A549 (cell line): Measurements from ENCODE around the gene IL17D. TPM values are rescaled to one million over a fixed set of nuclear protein-coding genes. Genes with fewer than 3 reads are reported as not detected.

Experiments used
- ATAC-seq, 2 experiments: fragments of 200-7000 bp in 1 of 2; fragments of >200 bp in 1 of 2; cut with Nextera tagmentation in 1 of 2; cut with Tn5 transposase in 1 of 2; 3 replicates each; pipeline versions ENCODE4 v1.8.0 to v1.9.1; 2018 to 2020; ENCODE audit warnings: mild to moderate bottlenecking in 1 of 2, moderate library complexity in 1 of 2
- CTCF ChIA-PET: fragments of 300-600 bp; sonication (Branson Sonifier 250); formaldehyde crosslinking; extraction: SDS; loops from one replicate; lab custom pipeline; 2021; ENCODE audit warnings: antibody characterized with exemption, inconsistent platforms; lab: Yijun Ruan, JAX
- POLR2A ChIA-PET: fragments of 350-600 bp; formaldehyde crosslinking; extraction: SDS; loops from one replicate; lab custom pipeline; 2021; ENCODE audit warnings: antibody characterized with exemption, inconsistent platforms; lab: Yijun Ruan, JAX
- DNase-seq, 2 experiments: peaks; one replicate each; pipeline versions ENCODE4 v3.0.0 to v3.0.0-alpha.2; 2011 to 2016; ENCODE audit warnings: low read depth in 1 of 2, low spot score in 1 of 2
- FAIRE-seq: peaks from 2 replicates; lab custom pipeline; 2011; peaks lifted over from hg19 to GRCh38; lab: Jason Lieb, UNC
- H3K27ac ChIP-seq, 2 experiments: fragments of >200 bp; sonication (Bioruptor Twin); formaldehyde crosslinking; 3 replicates each; pipeline ENCODE4 v1.5.1; 2016 to 2017
- H3K4me1 ChIP-seq: fragments of >200 bp; sonication (Bioruptor Twin); formaldehyde crosslinking; 3 replicates; pipeline ENCODE4 v1.6.1; 2016
- H3K4me2 ChIP-seq: fragments of >200 bp; sonication (Bioruptor Twin); formaldehyde crosslinking; 3 replicates; pipeline ENCODE4 v1.6.1; 2016
- H3K4me3 ChIP-seq: fragments of >200 bp; sonication (Bioruptor Twin); formaldehyde crosslinking; 3 replicates; pipeline ENCODE4 v1.5.1; 2016
- H3K9me3 ChIP-seq: fragments of >200 bp; sonication (Bioruptor Twin); formaldehyde crosslinking; 3 replicates; pipeline ENCODE4 v1.6.1; 2016
- CBX8 ChIP-seq: fragments of 200-600 bp; sonication (generic); IDR thresholded peaks from 2 replicates; pipeline ENCODE4 v1.6.1; 2016
- HDAC2 ChIP-seq: fragments of 200-600 bp; sonication (generic); IDR thresholded peaks from 2 replicates; pipeline ENCODE4 v1.6.1; 2016
- HMGXB4 ChIP-seq: fragments of 250-450 bp; sonication (Bioruptor Pico); IDR thresholded peaks from 2 replicates; pipeline ENCODE4 v1.5.0; 2021; ENCODE audit warnings: mild to moderate bottlenecking, moderate library complexity, borderline replicate concordance
- MAFK ChIP-seq: fragments of 450-650 bp; IDR thresholded peaks from 2 replicates; pipeline ENCODE4 v1.6.1; 2014; ENCODE audit not compliant: partially characterized antibody
- MAZ ChIP-seq: fragments of 150-350 bp; IDR thresholded peaks from 2 replicates; pipeline ENCODE4 v1.6.1; 2014; ENCODE audit warnings: antibody characterized with exemption, low read depth, low read length, borderline replicate concordance
- PBX3 ChIP-seq: IDR thresholded peaks from 2 replicates; pipeline ENCODE4 v1.6.1; 2012
- PHF8 ChIP-seq: fragments of 200-600 bp; sonication (generic); IDR thresholded peaks from 2 replicates; pipeline ENCODE4 v1.6.1; 2016; ENCODE audit warnings: low read depth, mild to moderate bottlenecking, antibody characterized with exemption, moderate library complexity, borderline replicate concordance
- RCOR1 ChIP-seq: fragments of 150-350 bp; IDR thresholded peaks from 2 replicates; pipeline ENCODE4 v1.6.1; 2014; ENCODE audit warnings: antibody characterized with exemption, low read length, low read depth
- SMC3 ChIP-seq: fragments of >200 bp; sonication (Bioruptor Twin); formaldehyde crosslinking; IDR thresholded peaks from 3 replicates; pipeline ENCODE4 v1.6.1; 2018; ENCODE audit warnings: inconsistent platforms
- SREBF2 ChIP-seq: fragments of 450-650 bp; IDR thresholded peaks from 2 replicates; pipeline ENCODE4 v1.6.1; 2014; ENCODE audit warnings: mild to moderate bottlenecking, moderate library complexity
- USF2 ChIP-seq: fragments of 450-650 bp; IDR thresholded peaks from 2 replicates; pipeline ENCODE4 v1.6.1; 2014; ENCODE audit warnings: antibody characterized with exemption
- ZSCAN20 ChIP-seq: fragments of 250-450 bp; sonication (Bioruptor Pico); IDR thresholded peaks from 2 replicates; pipeline ENCODE4 v1.8.0; 2022; ENCODE audit warnings: mild to moderate bottlenecking, moderate library complexity
- WGBS: methylation state at CpG from one replicate; pipeline ENCODE4 v1.1.6; 2017; ENCODE audit errors: missing lambda C conversion rate; 5-methylcytosine and 5-hydroxymethylcytosine counted together
- polyA plus RNA-seq, 4 experiments: library from polyadenylated mRNA; depleted of rRNA in 3 of 4; stranded (reverse); fragments of >200 nt; fragmentation: RNase III in 1 of 4; extraction: RNeasy Plus Mini Kit Qiagen cat#74134 plus additional on column Dnase treatment in 1 of 4; gene quantifications; 2 replicates in 3 of 4; 3 replicates in 1 of 4; pipeline ENCODE4 v1.2.3, GENCODE V29; 2011 to 2017

Gene IL17D
- polyA plus RNA-seq, 2 of the 4 experiments (the other 2 are of a cell fraction): 0.30 to 0.44 TPM

GRCh38 chr13:20721454-20722357 lies 18.2 kb downstream of the IL17D start:
- FAIRE-seq (no peak), ATAC-seq (no peak), DNase-seq (no peak)
- ChIA-PET CTCF (interaction anchor here (1.0 to 2.9 kb wide), 3 partner anchors 10 to 107 kb away, joined by 3 to 12 read pairs (median 5); no protein-coding TSS in a partner anchor), POLR2A (no interaction called here)
- Histone ChIP-seq H3K4me3 (no peak overlapping the region), H3K4me1 (no peaks in the 10 kb centered on the region), H3K27ac (no peak overlapping the region), H3K4me2 (no peak overlapping the region), H3K9me3 (no peaks in the 10 kb centered on the region)
- WGBS: 85% methylated on average over 45 of the region's 81 CpGs
- TF ChIP-seq MAZ (no peak), CBX8 (no peak), SREBF2 (no peak), RCOR1 (no peak), PBX3 (no peak), HMGXB4 (CRISPR knock-in tag) (no peak), USF2 (no peak), SMC3 (no peak), ZSCAN20 (CRISPR knock-in tag) (no peak), PHF8 (no peak)

GRCh38 chr13:20727856-20728255 lies 24.4 kb downstream of the IL17D start:
- FAIRE-seq: no peak
- WGBS: 55% methylated on average over 6 of the region's 6 CpGs

More at GRCh38 chr13:20727856-20728255, 24.4 kb downstream of the IL17D start:
- ChIA-PET POLR2A (no interaction called here), CTCF (interaction anchor here (1.0 to 1.1 kb wide), 2 partner anchors 16 to 24 kb away, joined by 3 read pairs; partner anchors contain the start of gene IL17D)
- Histone ChIP-seq H3K27ac (no peak overlapping the region), H3K4me1 (no peaks in the 10 kb centered on the region), H3K4me2 (no peak overlapping the region), H3K4me3 (no peak overlapping the region), H3K9me3 (no peaks in the 10 kb centered on the region)
- DNase-seq (no peak), ATAC-seq (no peak)
- TF ChIP-seq HDAC2 (no peak), PHF8 (no peak), MAFK (no peak), HMGXB4 (CRISPR knock-in tag) (no peak)
